NB4 (cell line): ENCODE data around the gene CDH12.
"Not testable (repeated sequence)": the region's sequence is repeated elsewhere in the genome, so short reads cannot be mapped to it uniquely, and the experiment has no call there.

Experiments
- DNase-seq: peaks from one replicate; pipeline ENCODE4 v3.0.0; 2010; ENCODE audit warnings: low read depth
- H3K4me3 ChIP-seq: one replicate; pipeline ENCODE4 v1.5.1; 2011; ENCODE audit warnings: mild to moderate bottlenecking, low read depth, low read length, moderate library complexity
- CTCF ChIP-seq: IDR thresholded peaks from one replicate; pipeline ENCODE4 v1.5.1; 2012; ENCODE audit warnings: low read depth, low read length
- MYC ChIP-seq: IDR thresholded peaks from 2 replicates; pipeline ENCODE4 v1.6.1; 2011; ENCODE audit warnings: low read depth, low read length
- POLR2A ChIP-seq: IDR thresholded peaks from 2 replicates; pipeline ENCODE4 v1.6.1; 2011; ENCODE audit warnings: mild to moderate bottlenecking; ENCODE audit not compliant: insufficient read length; ENCODE audit errors: extremely low read depth
- TF ChIP-seq, protein P1 (sequence below): IDR thresholded peaks from 2 replicates; pipeline ENCODE4 v1.6.1; 2011; ENCODE audit warnings: low read depth, low read length

CDH12 gene

GRCh38 chr5:22793463-22793862 is 59.7 kb downstream of the CDH12 start:
- no peak overlapping the region for H3K4me3 ChIP-seq
- TF ChIP-seq, protein P1, sequence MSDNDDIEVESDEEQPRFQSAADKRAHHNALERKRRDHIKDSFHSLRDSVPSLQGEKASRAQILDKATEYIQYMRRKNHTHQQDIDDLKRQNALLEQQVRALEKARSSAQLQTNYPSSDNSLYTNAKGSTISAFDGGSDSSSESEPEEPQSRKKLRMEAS: no peak
- no peak for TF ChIP-seq MYC
- TF ChIP-seq CTCF: no peak
- TF ChIP-seq POLR2A: no peak
- no peak for DNase-seq

DNA sequence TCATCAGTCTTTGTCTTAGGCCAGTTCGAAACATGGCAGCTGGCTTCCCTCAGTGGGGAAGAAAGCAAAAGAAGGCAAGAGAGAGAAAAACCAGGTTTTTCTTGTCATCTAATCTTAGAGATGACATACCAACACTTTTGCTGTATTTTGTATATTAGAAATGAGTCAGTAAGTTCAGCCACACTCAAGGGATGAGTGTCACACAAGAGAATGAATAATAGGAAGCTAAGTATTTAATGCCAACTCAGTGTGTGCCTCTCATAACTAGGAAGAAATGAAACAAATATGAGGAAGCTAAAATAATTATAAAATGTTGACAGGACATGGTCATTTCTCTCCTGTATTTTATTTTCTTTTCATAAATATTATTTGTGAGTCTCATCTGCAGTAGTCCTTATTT is 65.3 kb downstream of the CDH12 start:
- no peak for DNase-seq
- TF ChIP-seq MYC (no peak), CTCF (no peak), POLR2A (no peak)
- TF ChIP-seq, protein P1: no peak
- H3K4me3 ChIP-seq: no peak overlapping the region

GRCh38 chr5:22787398-22787797 is 65.7 kb downstream of the CDH12 start:
- no peak for TF ChIP-seq POLR2A
- TF ChIP-seq, protein P1: no peak
- no peak for TF ChIP-seq CTCF
- no peak for TF ChIP-seq MYC
- no peak for DNase-seq
- no peak overlapping the region for H3K4me3 ChIP-seq

DNA sequence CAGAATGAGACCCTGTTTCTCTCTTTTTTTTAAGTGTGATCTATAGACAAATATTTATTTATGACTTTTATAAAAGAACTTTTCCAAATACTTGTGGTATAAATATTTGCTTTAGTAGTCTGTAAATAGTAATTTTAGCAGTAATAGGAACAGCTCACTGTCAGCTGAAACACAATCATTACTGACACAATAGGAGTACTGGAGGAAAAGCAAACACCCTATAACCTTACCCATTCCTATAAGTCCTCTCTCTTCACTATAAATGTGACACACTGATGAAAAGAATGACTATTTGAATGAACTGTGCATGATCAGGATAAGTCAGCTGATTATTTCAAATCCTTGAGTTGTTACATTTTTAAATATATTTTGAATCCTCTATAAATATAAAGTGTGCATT is 72.4 kb downstream of the CDH12 start:
- DNase-seq: no peak
- TF ChIP-seq CTCF (no peak), MYC (no peak), POLR2A (no peak)
- TF ChIP-seq, protein P1: no peak
- no peak overlapping the region for H3K4me3 ChIP-seq

DNA sequence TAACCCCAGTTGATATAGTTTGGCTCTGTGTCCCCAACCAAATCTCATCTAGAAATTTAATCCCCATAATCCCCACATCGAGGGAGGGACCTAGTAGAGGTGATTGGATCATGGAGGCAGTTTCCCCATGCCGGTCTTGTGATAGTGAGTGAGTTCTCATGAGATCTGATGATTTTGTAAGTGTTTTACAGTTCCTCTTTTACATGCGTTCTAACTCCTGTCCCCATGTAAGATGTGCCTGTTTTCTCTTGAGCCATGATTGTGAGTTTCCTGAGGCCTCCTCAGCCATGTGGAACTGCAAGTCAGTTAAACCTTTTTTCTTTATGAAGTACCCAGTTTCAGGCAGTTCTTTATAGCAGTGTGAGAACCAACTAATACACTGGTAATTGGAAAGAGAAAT is 73.6 kb downstream of the CDH12 start:
- TF ChIP-seq MYC (no peak), POLR2A (no peak), CTCF (no peak)
- TF ChIP-seq, protein P1: no peak
- no peak overlapping the region for H3K4me3 ChIP-seq
- peak; percentile 14 for DNase-seq

- no peak for DNase-seq
- no peak overlapping the region for H3K4me3 ChIP-seq
- TF ChIP-seq MYC (no peak), CTCF (no peak), POLR2A (no peak)
- TF ChIP-seq, protein P1: no peak
Measured at GRCh38 chr5:22776285-22776684, 76.9 kb downstream of the CDH12 start.

DNA sequence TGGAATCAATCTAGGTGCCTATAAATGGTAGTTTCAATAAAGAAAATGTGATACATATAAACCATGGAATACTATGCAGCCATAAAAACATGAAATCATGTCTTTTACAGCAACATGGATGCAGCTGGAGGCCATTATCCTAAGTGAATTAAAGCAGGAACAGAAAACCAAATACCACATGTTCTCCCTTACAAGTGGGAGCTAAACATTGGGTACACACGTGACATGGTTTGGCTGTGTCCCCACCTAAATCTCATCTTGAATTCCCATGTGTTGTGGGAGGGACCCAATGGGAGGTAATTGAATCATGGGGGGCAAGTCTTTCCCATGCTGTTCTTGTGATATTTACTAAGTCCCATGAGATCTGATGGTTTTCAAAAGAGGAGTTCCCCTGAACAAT is 78.9 kb downstream of the CDH12 start:
- H3K4me3 ChIP-seq, DNase-seq: not testable (repeated sequence)
